Karpas-422 (cell line): ENCODE measurements around the gene C20orf204. TPM values are rescaled to one million over a fixed set of nuclear protein-coding genes. Genes with fewer than 3 reads are reported as not detected.

Experiments
- DNase-seq: peaks from one replicate; pipeline ENCODE4 v3.0.0-alpha.2; 2015
- H2AFZ ChIP-seq: fragments of 200-600 bp; sonication (generic); 2 replicates; pipeline ENCODE4 v1.6.1; 2014; ENCODE audit warnings: antibody characterized with exemption, low read length, mixed read lengths
- H3K27ac ChIP-seq: fragments of 200-600 bp; sonication (generic); 2 replicates; pipeline ENCODE4 v1.5.1; 2014; ENCODE audit warnings: mild to moderate bottlenecking, low read length, moderate library complexity
- H3K27me3 ChIP-seq: fragments of 200-600 bp; sonication (generic); 2 replicates; pipeline ENCODE4 v1.6.1; 2014; ENCODE audit warnings: low read length, mixed read lengths
- H3K36me3 ChIP-seq: fragments of 200-600 bp; sonication (generic); 2 replicates; pipeline ENCODE4 v1.6.1; 2014; ENCODE audit warnings: low read length, mixed read lengths; ENCODE audit not compliant: insufficient read depth
- H3K4me1 ChIP-seq: fragments of 200-600 bp; sonication (generic); 2 replicates; pipeline ENCODE4 v1.6.1; 2014; ENCODE audit warnings: mild to moderate bottlenecking, low read length, mixed read lengths
- H3K4me2 ChIP-seq: fragments of 200-600 bp; sonication (generic); 2 replicates; pipeline ENCODE4 v1.6.1; 2014; ENCODE audit warnings: low read length, low read depth, mild to moderate bottlenecking; ENCODE audit not compliant: poor library complexity, severe bottlenecking
- H3K4me3 ChIP-seq: fragments of 200-600 bp; sonication (generic); 2 replicates; pipeline ENCODE4 v1.5.1; 2014; ENCODE audit warnings: mild to moderate bottlenecking, antibody characterized with exemption, low read length, mixed read lengths
- H3K79me2 ChIP-seq: fragments of 200-600 bp; sonication (generic); 2 replicates; pipeline ENCODE4 v1.6.1; 2014; ENCODE audit warnings: mild to moderate bottlenecking, low read length, mixed read lengths
- H3K9ac ChIP-seq: fragments of 200-600 bp; sonication (generic); 2 replicates; pipeline ENCODE4 v1.6.0; 2014; ENCODE audit warnings: low read length
- H3K9me2 ChIP-seq: fragments of 200-600 bp; sonication (generic), shearing (Covaris generic); replicated peaks from 2 replicates; pipeline ENCODE4 v1.6.0; 2014; ENCODE audit warnings: mild to moderate bottlenecking, low read length, moderate library complexity; ENCODE audit not compliant: insufficient read depth
- H3K9me3 ChIP-seq: fragments of 300-700, 200-600 bp; sonication (generic); 2 replicates; pipeline ENCODE4 v1.6.1; 2014; ENCODE audit warnings: low read length, mixed read lengths
- H4K20me1 ChIP-seq: fragments of 200-600 bp; sonication (generic); 2 replicates; pipeline ENCODE4 v1.6.1; 2014; ENCODE audit warnings: mild to moderate bottlenecking, antibody characterized with exemption, low read length, low read depth; ENCODE audit not compliant: insufficient read depth
- total RNA-seq: library from RNA; depleted of rRNA; stranded (reverse); fragments of >200 nt; shearing (Covaris generic); gene quantifications from 2 replicates; pipeline ENCODE4 v1.2.3, GENCODE V29; 2014; ENCODE audit warnings: low replicate concordance

Gene C20orf204
- total RNA-seq, 1 experiment from 2014 or later, result 0.45 TPM

DNA sequence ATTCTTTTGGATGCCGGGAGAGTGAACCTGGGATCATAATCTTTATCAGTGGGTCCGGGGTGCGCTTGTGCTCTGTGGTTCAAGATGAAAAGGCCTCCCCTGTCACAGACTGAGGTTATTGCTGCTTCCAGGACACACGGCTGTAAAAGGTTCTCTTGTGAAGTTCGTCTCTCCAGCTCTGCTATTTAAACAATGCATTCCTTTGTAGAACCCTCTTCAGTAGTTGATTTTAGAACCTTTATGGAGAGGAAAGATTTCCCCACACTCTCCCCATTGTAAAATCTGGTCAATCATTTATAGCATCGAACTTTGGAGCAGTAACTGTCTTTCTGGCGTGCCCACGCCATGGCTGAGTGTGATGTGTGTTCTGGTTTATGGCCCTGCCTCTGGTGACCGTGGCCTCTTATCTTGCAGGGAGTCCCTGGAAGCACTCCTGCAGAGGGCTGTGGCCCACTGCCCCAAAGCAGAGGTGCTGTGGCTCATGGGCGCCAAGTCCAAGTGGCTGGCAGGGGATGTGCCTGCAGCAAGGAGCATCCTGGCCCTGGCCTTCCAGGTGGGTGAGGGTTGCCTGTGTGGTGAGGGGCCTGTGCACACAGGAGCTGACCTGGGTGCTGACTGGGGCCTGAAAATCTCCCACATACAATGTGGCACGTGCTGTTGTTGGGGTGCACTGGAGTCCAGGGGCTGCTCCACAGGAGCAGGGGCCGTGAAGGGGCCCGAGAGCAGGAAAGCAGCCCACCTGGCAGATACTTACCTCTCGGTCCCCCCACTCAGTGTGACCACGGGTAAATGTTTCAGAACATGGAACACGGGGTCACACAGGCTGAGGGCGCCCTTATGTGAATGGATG, 11.6 kb upstream of the C20orf204 start:
- Histone ChIP-seq H3K27me3 (no peaks in the 10 kb centered on the region), H3K79me2 (no peaks in the 10 kb centered on the region), H3K4me2 (no peak overlapping the region), H3K27ac (no peak overlapping the region), H3K4me1 (no peaks in the 10 kb centered on the region), H2AFZ (no peak overlapping the region), H3K9ac (no peak overlapping the region), H3K9me2 (no peaks in the 10 kb centered on the region), H4K20me1 (no peaks in the 10 kb centered on the region), H3K4me3 (no peak overlapping the region), H3K9me3 (no peaks in the 10 kb centered on the region), H3K36me3 (peaks cover 18% of the 10 kb centered on the region)
- DNase-seq, result no peak

DNA sequence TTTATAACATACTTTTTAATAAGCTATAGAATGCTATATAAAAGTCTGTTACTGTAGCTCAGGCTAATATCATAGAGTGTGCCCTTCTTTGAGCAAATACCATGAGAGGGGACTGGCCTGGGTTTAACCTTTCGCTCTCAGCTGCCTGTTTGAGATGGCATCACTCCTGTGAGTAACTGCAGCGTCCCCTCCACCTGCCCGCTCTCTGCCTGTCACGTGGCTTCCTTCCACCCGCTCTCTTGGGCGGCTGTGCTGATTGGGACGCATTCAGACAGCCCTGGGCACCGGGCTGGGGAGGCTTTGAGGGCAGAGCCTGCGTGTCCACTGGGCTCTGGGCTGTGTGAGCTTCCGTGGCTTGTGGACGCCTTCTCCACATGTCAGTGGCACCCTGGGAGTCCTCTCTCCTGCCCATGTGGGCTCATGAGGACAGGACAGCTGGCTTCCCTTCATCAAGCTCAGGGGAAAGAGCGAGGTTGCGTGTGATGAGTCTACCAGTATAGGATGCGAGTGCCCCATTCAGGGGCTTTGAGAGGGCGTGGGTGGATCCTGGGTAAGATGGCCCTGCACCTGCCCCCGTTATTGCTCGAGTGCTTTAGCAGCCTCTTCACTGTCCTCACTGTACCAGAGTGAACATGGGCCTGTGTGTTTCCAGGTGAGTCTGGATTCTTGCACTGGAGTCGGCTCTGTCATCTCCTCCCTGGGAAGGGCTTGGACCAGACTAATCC, 10.7 kb upstream of the C20orf204 start:
- Histone ChIP-seq H3K27ac (no peak overlapping the region), H3K4me2 (no peak overlapping the region), H3K9ac (no peak overlapping the region), H3K79me2 (no peaks in the 10 kb centered on the region), H3K36me3 (peaks cover 18% of the 10 kb centered on the region), H3K9me2 (no peaks in the 10 kb centered on the region), H3K9me3 (no peaks in the 10 kb centered on the region), H3K27me3 (no peaks in the 10 kb centered on the region), H3K4me3 (no peak overlapping the region), H4K20me1 (no peaks in the 10 kb centered on the region), H3K4me1 (no peaks in the 10 kb centered on the region), H2AFZ (no peak overlapping the region)
- no peak for DNase-seq

DNA sequence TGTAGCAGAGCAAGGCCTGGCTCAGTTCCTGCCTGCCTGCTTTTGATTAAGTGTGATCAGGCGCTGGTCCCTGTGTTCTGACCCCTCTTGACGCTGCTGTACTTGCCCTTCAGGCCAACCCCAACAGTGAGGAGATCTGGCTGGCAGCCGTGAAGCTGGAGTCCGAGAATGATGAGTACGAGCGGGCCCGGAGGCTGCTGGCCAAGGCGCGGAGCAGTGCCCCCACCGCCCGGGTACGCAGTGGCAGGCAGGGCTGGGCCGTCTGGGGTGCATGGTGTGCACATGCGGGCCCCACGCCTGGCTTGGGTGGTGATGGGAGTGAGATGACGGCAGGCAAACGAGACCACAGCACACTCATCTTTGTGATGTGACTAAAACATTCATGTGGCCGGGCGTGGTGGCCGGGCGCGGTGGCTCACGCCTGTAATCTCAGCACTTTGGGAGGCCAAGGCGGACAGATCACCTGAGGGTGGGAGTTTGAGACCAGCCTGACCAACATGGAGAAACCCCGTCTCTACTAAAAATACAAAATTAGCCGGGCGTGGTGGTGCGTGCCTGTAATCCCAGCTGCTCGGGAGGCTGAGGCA, 10.1 kb upstream of the C20orf204 start:
- Histone ChIP-seq H3K9me2 (no peaks in the 10 kb centered on the region), H3K4me2 (no peak overlapping the region), H3K4me3 (no peak overlapping the region), H3K9me3 (no peaks in the 10 kb centered on the region), H2AFZ (no peak overlapping the region), H3K27me3 (no peaks in the 10 kb centered on the region), H3K79me2 (no peaks in the 10 kb centered on the region), H3K9ac (no peak overlapping the region), H3K4me1 (no peaks in the 10 kb centered on the region), H3K27ac (no peak overlapping the region), H3K36me3 (peaks cover 17% of the 10 kb centered on the region), H4K20me1 (no peaks in the 10 kb centered on the region)
- DNase-seq, result no peak

DNA sequence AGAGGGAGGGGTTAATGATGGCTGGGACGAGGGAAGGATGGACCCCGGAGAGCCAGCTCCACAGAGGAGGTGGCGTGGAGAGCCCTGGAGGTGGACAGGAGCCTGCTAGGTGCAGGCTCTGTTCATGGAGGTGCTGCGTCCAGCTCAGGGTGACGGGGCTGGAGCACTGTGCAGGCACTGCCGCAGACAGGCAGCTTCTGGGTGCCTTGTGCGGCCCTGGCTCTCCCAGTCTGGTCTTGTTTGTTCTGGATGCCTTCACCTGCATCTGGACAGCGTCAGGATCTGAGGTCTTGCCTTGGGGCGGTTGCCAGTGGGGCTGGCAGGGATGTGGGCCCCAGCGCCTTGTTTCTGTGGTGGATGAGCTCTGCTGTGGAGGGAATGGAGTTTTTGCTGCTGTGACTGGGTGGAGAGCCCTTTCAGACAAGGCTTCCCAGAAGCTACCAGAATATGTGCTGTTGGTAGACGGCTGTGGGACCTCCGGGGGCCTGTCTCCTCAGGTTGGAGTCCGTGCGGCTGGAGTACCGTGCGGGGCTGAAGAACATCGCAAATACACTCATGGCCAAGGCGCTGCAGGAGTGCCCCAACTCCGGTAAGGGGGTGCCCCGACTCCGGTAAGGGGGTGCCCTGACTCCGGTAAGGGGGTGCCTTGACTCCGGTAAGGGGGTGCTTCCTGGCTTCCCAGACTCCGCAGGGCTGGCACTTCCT, 7.8 kb upstream of the C20orf204 start:
- no peak for DNase-seq
- H3K4me3 ChIP-seq, result no peak overlapping the region
- H3K9ac ChIP-seq, result no peak overlapping the region

DNA sequence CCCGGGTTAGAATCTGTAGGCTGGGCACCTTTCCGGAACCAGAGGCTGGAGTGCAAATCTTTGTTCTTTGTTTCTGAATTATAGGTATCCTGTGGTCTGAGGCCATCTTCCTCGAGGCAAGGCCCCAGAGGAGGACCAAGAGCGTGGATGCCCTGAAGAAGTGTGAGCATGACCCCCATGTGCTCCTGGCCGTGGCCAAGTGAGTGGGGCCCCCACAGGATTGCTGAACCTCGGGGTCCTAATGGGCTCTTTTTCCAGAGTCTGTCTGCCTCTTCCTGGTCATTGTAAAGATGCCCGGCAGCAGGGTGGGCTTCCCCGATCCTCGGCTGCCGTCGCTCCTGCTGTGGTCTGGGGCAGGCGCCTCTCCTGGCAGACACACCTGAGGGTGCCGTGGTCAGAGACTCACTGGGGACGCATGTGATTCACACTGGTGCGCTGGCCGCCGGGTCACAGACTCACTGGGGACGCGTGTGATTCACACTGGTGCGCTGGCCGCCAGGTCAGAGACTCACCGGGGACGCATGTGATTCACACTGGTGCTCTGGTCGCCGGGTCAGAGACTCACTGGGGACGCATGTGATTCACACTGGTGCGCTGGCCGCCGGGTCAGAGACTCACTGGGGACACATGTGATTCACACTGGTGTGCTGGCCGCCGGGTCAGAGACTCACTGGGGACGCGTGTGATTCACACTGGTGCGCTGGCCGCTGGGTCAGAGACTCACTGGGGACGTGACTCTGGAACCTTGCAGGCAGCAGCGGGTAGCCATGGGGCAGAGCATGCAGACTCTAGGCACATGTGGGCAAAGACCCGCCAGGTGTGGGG, 6.5 kb upstream of the C20orf204 start:
- H3K4me1 ChIP-seq, result no peaks in the 10 kb centered on the region; the same call in 1 of the 2 replicates
- H3K9me3 ChIP-seq, result no peaks in the 10 kb centered on the region
- H3K27me3 ChIP-seq, result no peaks in the 10 kb centered on the region
- DNase-seq, result no peak
- no peak overlapping the region for H2AFZ ChIP-seq
- H3K9me2 ChIP-seq, result no peaks in the 10 kb centered on the region
- H3K4me3 ChIP-seq, result no peak overlapping the region
- H3K36me3 ChIP-seq, result peaks cover 6% of the 10 kb centered on the region; the same call in 1 of the 2 replicates
- no peaks in the 10 kb centered on the region for H4K20me1 ChIP-seq
- H3K4me2 ChIP-seq, result no peak overlapping the region
- no peak overlapping the region for H3K27ac ChIP-seq
- H3K79me2 ChIP-seq, result no peaks in the 10 kb centered on the region
- H3K9ac ChIP-seq, result no peak overlapping the region

More for the DNA sequence above, 7.8 kb upstream of the C20orf204 start:
- no peaks in the 10 kb centered on the region for H4K20me1 ChIP-seq
- H3K4me1 ChIP-seq, result no peaks in the 10 kb centered on the region
- no peak overlapping the region for H3K4me2 ChIP-seq
- no peaks in the 10 kb centered on the region for H3K9me2 ChIP-seq
- no peak overlapping the region for H3K27ac ChIP-seq
- no peaks in the 10 kb centered on the region for H3K9me3 ChIP-seq
- no peaks in the 10 kb centered on the region for H3K27me3 ChIP-seq
- no peaks in the 10 kb centered on the region for H3K79me2 ChIP-seq
- H3K36me3 ChIP-seq, result peaks cover 10% of the 10 kb centered on the region
- H2AFZ ChIP-seq, result no peak overlapping the region

DNA sequence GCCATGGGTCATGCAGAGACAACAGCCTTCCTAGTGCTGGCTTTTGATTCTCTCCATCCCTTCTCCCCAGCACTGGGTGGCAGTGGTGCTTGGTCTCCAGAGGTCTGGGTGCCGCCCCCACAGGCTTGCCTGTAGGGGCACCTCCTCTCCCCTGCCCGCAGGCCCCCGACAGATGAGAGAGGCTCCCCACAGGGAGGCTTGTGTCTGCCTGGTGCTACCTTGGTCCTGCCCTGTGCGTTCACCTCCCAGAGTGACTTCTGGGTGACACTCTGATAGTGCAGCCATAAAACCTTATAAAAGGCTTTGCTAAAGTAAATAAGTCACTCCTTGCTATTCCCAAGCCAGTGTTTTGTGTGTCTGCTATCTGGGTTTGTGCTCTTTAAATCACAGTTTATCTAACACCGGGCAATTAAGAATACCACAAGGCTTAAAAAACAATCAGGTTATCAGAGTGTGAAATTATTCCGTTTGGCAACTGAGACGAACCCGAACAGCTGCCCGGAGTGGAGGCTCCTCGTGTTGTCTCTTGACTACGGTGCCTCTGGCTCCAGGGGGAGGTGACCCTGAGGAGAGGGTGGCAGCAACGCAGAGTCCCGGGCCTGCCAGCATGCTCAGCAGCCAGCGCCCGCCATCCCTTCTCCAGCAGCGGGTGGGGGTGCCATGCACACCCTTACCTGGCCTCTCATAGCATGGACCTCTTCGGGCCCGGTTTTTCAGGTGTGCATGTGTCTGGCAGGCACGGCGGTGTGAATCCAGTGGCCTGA, 5.4 kb upstream of the C20orf204 start:
- Histone ChIP-seq H4K20me1 (no peaks in the 10 kb centered on the region), H3K27me3 (no peaks in the 10 kb centered on the region), H3K36me3 (no peaks in the 10 kb centered on the region), H3K9ac (no peak overlapping the region), H3K27ac (no peak overlapping the region), H3K9me2 (no peaks in the 10 kb centered on the region), H2AFZ (no peak overlapping the region), H3K4me3 (no peak overlapping the region), H3K4me1 (peaks cover 10% of the 10 kb centered on the region), H3K4me2 (no peak overlapping the region), H3K79me2 (no peaks in the 10 kb centered on the region), H3K9me3 (no peaks in the 10 kb centered on the region)
- no peak for DNase-seq

DNA sequence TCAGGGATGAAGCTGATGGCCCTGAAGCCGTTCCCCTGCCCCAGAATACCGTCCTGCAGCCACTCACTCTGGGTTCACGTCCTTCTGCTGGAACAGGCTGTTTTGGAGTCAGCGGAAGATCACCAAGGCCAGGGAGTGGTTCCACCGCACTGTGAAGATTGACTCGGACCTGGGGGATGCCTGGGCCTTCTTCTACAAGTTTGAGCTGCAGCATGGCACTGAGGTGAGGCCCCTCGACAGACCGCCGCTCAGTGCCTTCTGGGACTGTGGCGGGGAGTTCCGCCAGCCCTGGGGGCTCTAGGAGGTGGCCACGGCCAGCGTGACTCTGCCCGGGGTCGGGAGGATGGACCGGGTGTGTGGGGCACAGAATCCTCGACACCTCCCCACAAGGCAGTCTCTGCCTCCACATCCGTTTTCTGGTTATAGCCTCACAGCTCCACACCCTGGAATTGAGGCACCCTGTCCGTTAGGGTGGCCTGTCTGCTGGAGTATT, 4.1 kb upstream of the C20orf204 start:
- H3K4me3 ChIP-seq, result no peak overlapping the region
- no peak for DNase-seq
- H3K9me3 ChIP-seq, result no peaks in the 10 kb centered on the region
- H3K9ac ChIP-seq, result no peak overlapping the region
- no peaks in the 10 kb centered on the region for H3K79me2 ChIP-seq
- H3K36me3 ChIP-seq, result no peaks in the 10 kb centered on the region
- no peak overlapping the region for H2AFZ ChIP-seq
- no peaks in the 10 kb centered on the region for H3K27me3 ChIP-seq
- no peak overlapping the region for H3K4me2 ChIP-seq
- H3K27ac ChIP-seq, result no peak overlapping the region
- no peaks in the 10 kb centered on the region for H4K20me1 ChIP-seq
- H3K4me1 ChIP-seq, result peaks cover 21% of the 10 kb centered on the region
- H3K9me2 ChIP-seq, result no peaks in the 10 kb centered on the region
